ENCODE measurements around the gene UBR4. TPM values are rescaled to one million over a fixed set of nuclear protein-coding genes. Genes with fewer than 3 reads are reported as not detected.

UBR4 gene
- polyA plus RNA-seq, 1 donor from 2014 or later: 49.7 TPM

DNA sequence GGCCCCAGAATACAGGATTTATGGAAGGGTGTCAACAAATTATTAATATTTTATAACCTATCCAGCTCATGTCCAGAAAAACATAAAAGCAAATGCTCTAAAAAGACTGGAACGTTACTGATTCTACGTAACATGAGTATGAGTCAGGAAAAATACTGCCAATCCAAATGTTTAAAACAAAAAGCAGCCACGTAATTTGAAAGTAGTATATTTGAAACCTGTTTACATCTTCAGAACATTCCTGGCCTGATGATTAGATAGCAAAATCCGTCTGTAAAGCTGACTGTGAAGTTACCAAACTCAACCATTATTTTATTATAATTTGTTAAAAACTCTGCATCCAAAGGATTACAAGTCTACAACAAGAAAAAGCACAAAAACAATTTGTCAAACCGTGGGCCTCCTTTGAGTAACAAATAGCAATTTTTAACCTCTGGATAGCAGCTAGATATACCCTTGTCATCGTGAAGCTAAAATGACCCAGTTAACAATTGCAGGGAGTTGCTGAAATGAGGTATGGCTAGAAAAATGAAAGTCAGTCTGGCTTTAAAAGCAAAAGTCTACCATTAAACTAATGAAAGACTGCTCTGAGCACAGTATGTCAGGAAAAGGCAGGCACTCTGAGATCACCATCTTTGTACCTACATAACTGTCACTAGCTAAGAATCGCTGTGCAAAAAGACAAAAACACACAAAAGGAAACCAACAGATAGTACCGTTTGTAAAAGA, 1.2 kb downstream of the UBR4 start:
- TF ChIP-seq TAF1 (IDR thresholded peaks at IDR 0.05; ENCODE audit: low read depth): peak; percentile 2
- TF ChIP-seq, protein P1, sequence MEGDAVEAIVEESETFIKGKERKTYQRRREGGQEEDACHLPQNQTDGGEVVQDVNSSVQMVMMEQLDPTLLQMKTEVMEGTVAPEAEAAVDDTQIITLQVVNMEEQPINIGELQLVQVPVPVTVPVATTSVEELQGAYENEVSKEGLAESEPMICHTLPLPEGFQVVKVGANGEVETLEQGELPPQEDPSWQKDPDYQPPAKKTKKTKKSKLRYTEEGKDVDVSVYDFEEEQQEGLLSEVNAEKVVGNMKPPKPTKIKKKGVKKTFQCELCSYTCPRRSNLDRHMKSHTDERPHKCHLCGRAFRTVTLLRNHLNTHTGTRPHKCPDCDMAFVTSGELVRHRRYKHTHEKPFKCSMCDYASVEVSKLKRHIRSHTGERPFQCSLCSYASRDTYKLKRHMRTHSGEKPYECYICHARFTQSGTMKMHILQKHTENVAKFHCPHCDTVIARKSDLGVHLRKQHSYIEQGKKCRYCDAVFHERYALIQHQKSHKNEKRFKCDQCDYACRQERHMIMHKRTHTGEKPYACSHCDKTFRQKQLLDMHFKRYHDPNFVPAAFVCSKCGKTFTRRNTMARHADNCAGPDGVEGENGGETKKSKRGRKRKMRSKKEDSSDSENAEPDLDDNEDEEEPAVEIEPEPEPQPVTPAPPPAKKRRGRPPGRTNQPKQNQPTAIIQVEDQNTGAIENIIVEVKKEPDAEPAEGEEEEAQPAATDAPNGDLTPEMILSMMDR (IDR thresholded peaks at IDR 0.05; ENCODE audit: poor library complexity, severe bottlenecking): no peak
- H3K27ac ChIP-seq (ENCODE audit: low read length): peak overlapping the region; percentile 87
- H3K9me2 ChIP-seq (ENCODE audit: insufficient read depth, low read length): no peaks in the 10 kb centered on the region
- H3F3A ChIP-seq (ENCODE audit: insufficient read depth, low read length, poor library complexity, severe bottlenecking): no peaks in the 10 kb centered on the region
- H3K4me3 ChIP-seq (ENCODE audit: low read length): peak overlapping the region; percentile 89
- H3K27me3 ChIP-seq (ENCODE audit: insufficient read depth, low read depth, low read length): no peaks in the 10 kb centered on the region
- H3K4me2 ChIP-seq (ENCODE audit: low read length): peak overlapping the region; percentile 71
- H2AFZ ChIP-seq (ENCODE audit: low read depth, low read length): peak overlapping the region; percentile 25
- H3K79me2 ChIP-seq (replicated peaks; ENCODE audit: insufficient read depth, low read length): peaks cover 89% of the 10 kb centered on the region
- H3K9me3 ChIP-seq (ENCODE audit: low read length): no peaks in the 10 kb centered on the region
- H3K9ac ChIP-seq (ENCODE audit: low read length): peak overlapping the region; percentile 90
- no peaks in the 10 kb centered on the region for H3K36me3 ChIP-seq (ENCODE audit: insufficient read depth, low read length)
- H4K20me1 ChIP-seq (ENCODE audit: insufficient read depth): no peaks in the 10 kb centered on the region

DNA sequence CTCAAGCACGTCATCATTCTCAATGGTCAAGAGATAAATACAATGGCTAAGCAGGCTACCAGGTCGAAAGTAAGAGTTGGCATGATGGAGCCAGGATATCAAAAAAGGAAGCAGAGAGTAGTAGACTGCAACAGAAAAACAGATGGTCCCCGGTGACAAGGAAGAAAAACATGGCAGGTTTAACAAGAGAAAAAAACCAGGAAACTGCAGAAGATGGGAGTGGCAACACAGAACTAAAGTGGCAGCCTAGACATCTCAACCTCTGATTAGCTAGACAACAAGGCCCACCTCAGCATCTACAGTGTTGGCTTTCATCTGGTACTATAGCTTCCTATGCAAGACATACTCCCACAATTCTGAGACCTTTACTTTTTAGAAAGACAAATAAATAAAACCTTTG, 3.1 kb downstream of the UBR4 start:
- no peak overlapping the region for H2AFZ ChIP-seq (ENCODE audit: low read depth, low read length)
- no peaks in the 10 kb centered on the region for H3F3A ChIP-seq (ENCODE audit: insufficient read depth, low read length, poor library complexity, severe bottlenecking)
- no peak overlapping the region for H3K4me2 ChIP-seq (ENCODE audit: low read length)
- TF ChIP-seq TAF1 (IDR thresholded peaks at IDR 0.05; ENCODE audit: low read depth) (no peak), SMC3 (conservative IDR thresholded peaks at IDR 0.05; ENCODE audit: poor library complexity) (no peak), MXI1 (conservative IDR thresholded peaks at IDR 0.05; ENCODE audit: poor library complexity, severe bottlenecking) (no peak), EZH2 (IDR thresholded peaks at IDR 0.05; ENCODE audit: borderline replicate concordance, insufficient read depth, low read length, poor library complexity, severe bottlenecking) (no peak), RAD21 (conservative IDR thresholded peaks at IDR 0.05) (no peak), POLR2AphosphoS5 (IDR thresholded peaks at IDR 0.05) (no peak), EP300 (conservative IDR thresholded peaks at IDR 0.05; ENCODE audit: poor library complexity, severe bottlenecking) (no peak)
- TF ChIP-seq, protein P2, sequence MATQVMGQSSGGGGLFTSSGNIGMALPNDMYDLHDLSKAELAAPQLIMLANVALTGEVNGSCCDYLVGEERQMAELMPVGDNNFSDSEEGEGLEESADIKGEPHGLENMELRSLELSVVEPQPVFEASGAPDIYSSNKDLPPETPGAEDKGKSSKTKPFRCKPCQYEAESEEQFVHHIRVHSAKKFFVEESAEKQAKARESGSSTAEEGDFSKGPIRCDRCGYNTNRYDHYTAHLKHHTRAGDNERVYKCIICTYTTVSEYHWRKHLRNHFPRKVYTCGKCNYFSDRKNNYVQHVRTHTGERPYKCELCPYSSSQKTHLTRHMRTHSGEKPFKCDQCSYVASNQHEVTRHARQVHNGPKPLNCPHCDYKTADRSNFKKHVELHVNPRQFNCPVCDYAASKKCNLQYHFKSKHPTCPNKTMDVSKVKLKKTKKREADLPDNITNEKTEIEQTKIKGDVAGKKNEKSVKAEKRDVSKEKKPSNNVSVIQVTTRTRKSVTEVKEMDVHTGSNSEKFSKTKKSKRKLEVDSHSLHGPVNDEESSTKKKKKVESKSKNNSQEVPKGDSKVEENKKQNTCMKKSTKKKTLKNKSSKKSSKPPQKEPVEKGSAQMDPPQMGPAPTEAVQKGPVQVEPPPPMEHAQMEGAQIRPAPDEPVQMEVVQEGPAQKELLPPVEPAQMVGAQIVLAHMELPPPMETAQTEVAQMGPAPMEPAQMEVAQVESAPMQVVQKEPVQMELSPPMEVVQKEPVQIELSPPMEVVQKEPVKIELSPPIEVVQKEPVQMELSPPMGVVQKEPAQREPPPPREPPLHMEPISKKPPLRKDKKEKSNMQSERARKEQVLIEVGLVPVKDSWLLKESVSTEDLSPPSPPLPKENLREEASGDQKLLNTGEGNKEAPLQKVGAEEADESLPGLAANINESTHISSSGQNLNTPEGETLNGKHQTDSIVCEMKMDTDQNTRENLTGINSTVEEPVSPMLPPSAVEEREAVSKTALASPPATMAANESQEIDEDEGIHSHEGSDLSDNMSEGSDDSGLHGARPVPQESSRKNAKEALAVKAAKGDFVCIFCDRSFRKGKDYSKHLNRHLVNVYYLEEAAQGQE (IDR thresholded peaks at IDR 0.05; ENCODE audit: borderline replicate concordance): no peak
- TF ChIP-seq, protein P1 (IDR thresholded peaks at IDR 0.05; ENCODE audit: poor library complexity, severe bottlenecking): no peak
- H3K4me3 ChIP-seq (ENCODE audit: low read length): no peak overlapping the region
- no peaks in the 10 kb centered on the region for H4K20me1 ChIP-seq (ENCODE audit: insufficient read depth)
- no peaks in the 10 kb centered on the region for H3K27me3 ChIP-seq (ENCODE audit: insufficient read depth, low read depth, low read length)
- H3K36me3 ChIP-seq (ENCODE audit: insufficient read depth, low read length): no peaks in the 10 kb centered on the region
- no peaks in the 10 kb centered on the region for H3K9me3 ChIP-seq (ENCODE audit: low read length)
- no peak overlapping the region for H3K9ac ChIP-seq (ENCODE audit: low read length)
- no peak overlapping the region for H3K27ac ChIP-seq (ENCODE audit: low read length)
- H3K79me2 ChIP-seq (replicated peaks; ENCODE audit: insufficient read depth, low read length): peaks cover 92% of the 10 kb centered on the region
- no peaks in the 10 kb centered on the region for H3K9me2 ChIP-seq (ENCODE audit: insufficient read depth, low read length)
